ENCODE data around the gene ASB8.

DNA sequence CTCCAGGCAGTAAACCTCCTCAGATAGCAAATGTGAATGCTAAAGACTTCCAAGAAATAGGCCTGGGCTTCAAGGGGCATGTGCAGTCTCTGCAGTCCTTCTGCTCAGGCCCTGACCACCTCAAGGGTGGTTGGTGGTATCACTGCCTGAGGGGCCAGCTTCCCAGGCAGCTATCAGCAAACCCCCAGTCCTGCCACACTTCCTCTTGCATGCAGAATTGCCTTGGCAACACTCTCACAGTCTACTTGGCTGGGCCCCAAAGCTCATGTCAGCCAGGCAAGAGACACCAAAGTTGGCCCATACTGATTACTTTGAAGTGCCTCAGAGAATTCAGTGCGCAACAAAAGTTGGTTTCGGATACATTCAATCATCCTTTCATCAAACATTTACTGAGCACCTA is 3.5 kb upstream of the ASB8 start:
- TF ChIP-seq, protein P1, sequence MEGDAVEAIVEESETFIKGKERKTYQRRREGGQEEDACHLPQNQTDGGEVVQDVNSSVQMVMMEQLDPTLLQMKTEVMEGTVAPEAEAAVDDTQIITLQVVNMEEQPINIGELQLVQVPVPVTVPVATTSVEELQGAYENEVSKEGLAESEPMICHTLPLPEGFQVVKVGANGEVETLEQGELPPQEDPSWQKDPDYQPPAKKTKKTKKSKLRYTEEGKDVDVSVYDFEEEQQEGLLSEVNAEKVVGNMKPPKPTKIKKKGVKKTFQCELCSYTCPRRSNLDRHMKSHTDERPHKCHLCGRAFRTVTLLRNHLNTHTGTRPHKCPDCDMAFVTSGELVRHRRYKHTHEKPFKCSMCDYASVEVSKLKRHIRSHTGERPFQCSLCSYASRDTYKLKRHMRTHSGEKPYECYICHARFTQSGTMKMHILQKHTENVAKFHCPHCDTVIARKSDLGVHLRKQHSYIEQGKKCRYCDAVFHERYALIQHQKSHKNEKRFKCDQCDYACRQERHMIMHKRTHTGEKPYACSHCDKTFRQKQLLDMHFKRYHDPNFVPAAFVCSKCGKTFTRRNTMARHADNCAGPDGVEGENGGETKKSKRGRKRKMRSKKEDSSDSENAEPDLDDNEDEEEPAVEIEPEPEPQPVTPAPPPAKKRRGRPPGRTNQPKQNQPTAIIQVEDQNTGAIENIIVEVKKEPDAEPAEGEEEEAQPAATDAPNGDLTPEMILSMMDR (IDR thresholded peaks at IDR 0.05 in 4 of 5, conservative IDR thresholded peaks at IDR 0.05 in 1 of 5): no peak
- no peak for TF ChIP-seq POLR2A (IDR thresholded peaks at IDR 0.05)

Measured in gastrocnemius medialis (tissue), 4 donors.